HFFc6 (cell line): ENCODE data around the gene BBC3. TPM values are rescaled to one million over a fixed set of nuclear protein-coding genes. Genes with fewer than 3 reads are reported as not detected.
A peak's percentile ranks its signal among the peaks of the same experiment; 100 is the strongest.

ENCODE experiments used
- DNase-seq: peaks from one replicate; pipeline ENCODE4 v3.0.0-alpha.2; 2018
- H3K27ac Mint-ChIP-seq: 2 replicates; pipeline ENCODE4 v1.8.0; 2020; ENCODE audit warnings: mild to moderate bottlenecking, mixed read lengths
- H3K27me3 Mint-ChIP-seq: 2 replicates; pipeline ENCODE4 v1.8.0; 2021; ENCODE audit warnings: mild to moderate bottlenecking, moderate library complexity, mixed read lengths; ENCODE audit not compliant: insufficient read depth
- H3K36me3 Mint-ChIP-seq: 2 replicates; pipeline ENCODE4 v1.8.0; 2021; ENCODE audit warnings: low read depth, mixed read lengths
- H3K4me1 Mint-ChIP-seq: 2 replicates; pipeline ENCODE4 v1.8.0; 2020; ENCODE audit warnings: low read depth, mixed read lengths
- H3K4me3 Mint-ChIP-seq: 2 replicates; pipeline ENCODE4 v1.8.0; 2020; ENCODE audit warnings: mild to moderate bottlenecking, moderate library complexity, mixed read lengths
- H3K9me3 Mint-ChIP-seq: 2 replicates; pipeline ENCODE4 v1.8.0; 2020; ENCODE audit warnings: mild to moderate bottlenecking, mixed read lengths
- CTCF ChIP-seq: fragments of 200-600 bp; sonication (generic); IDR thresholded peaks from 2 replicates; pipeline ENCODE4 v1.5.0; 2021; ENCODE audit warnings: antibody characterized with exemption, mild to moderate bottlenecking
- total RNA-seq, 6 experiments: library from RNA; stranded (reverse); fragmentation: NEBNext Ultra II Directional; extraction: Animal tissue kit (Norgen Biotek cat#: 25700); gene quantifications; 2 replicates in 1 of 6; 3 replicates in 5 of 6; pipeline ENCODE4 v1.2.3, GENCODE V29; 2021

BBC3 gene
- total RNA-seq, 6 experiments from 2014 or later = 8.6 to 10.9 (median 9.6) TPM

- no peaks in the 10 kb centered on the region for H3K9me3 Mint-ChIP-seq
- peak overlapping the region; percentile 85; the same call in 1 of the 2 replicates for H3K4me3 Mint-ChIP-seq
- peak overlapping the region; percentile 91 for H3K27ac Mint-ChIP-seq
- peaks cover 31% of the 10 kb centered on the region for H3K4me1 Mint-ChIP-seq
- peaks cover 7% of the 10 kb centered on the region for H3K27me3 Mint-ChIP-seq
- DNase-seq = peak; percentile 89
- H3K36me3 Mint-ChIP-seq = peaks cover 10% of the 10 kb centered on the region; the same call in 1 of the 2 replicates
- TF ChIP-seq CTCF = no peak
These were observed 3.4 kb downstream of the BBC3 start for GRCh38 chr19:47227352-47228167.

DNA sequence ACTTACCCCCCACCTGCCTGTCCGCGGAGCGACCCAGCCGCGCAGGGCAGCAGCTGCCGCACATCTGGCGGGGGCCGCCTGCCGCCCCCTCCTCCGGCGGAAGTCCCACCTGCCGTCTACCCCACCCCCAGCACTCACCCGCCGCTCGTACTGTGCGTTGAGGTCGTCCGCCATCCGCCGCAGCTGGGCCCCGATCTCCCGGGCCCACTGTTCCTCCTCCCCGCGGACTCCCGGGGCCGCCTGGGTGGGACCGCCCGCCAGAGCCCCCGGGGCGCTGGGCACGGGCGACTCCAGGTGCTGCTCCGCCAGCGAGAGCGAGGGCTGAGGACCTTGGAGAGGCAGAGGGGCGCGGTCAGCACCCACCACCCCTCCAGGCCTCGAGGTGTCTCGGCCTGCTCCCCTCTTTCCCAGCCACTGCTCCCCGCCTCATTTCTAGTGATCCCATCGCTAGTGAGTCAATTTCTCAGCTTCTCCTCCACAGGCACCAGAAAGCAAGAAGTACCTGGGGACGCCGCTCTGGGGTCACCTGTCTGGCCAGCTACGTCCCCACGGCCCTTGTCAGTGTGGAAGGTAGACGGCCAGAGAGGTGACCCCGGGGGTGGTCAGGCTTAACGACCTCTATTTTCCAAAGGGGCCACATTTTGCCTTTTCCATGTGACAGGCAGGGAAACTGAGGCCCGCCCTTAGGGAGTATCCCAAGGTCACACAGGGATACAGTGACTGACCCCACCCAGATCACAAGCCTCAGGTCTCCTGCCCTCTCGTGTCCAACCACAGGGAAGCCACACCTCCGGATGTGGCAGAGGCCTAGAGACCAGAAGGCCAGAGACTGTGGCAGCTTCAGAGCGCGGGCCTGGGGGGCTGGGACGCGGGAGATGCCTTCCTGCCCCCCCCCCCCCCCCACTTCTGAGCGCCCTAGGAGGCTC is 4.3 kb downstream of the BBC3 start:
- TF ChIP-seq CTCF = peak; percentile 22; the same call in 1 of the 2 replicates
- Mint-ChIP-seq H3K4me3 (peak overlapping the region; percentile 85; the same call in 1 of the 2 replicates), H3K9me3 (no peaks in the 10 kb centered on the region), H3K4me1 (peaks cover 22% of the 10 kb centered on the region), H3K36me3 (peaks cover 13% of the 10 kb centered on the region), H3K27ac (peak overlapping the region; percentile 91), H3K27me3 (peaks cover 7% of the 10 kb centered on the region)
- peak; percentile 65 for DNase-seq

- H3K4me3 Mint-ChIP-seq = peak overlapping the region; percentile 55; the same call in 1 of the 2 replicates
- peaks cover 17% of the 10 kb centered on the region for H3K4me1 Mint-ChIP-seq
- peaks cover 9% of the 10 kb centered on the region for H3K36me3 Mint-ChIP-seq
These were observed 5.1 kb downstream of the BBC3 start for GRCh38 chr19:47225746-47226425.

DNA sequence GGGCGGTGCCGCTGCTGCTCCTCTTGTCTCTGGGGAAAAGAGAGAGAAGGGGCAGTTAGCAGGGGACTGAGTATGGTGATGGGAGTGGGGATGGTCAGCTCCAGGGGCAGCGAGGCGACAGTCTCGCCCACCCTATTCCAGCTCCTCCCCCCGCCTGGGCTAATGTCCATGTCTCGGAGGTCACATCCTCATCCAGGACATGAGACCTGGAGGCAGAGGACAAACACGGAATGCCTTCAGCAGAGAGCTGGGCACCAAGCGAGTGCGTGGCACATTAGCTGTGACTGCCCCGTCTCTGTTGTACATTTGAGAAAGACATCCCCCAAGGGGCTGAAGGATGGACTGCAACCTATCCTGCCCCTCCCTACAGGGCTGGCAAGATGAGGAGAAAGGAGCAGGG is 9.1 kb downstream of the BBC3 start:
- Mint-ChIP-seq H3K27ac (no peak overlapping the region), H3K36me3 (peaks cover 9% of the 10 kb centered on the region), H3K27me3 (peaks cover 4% of the 10 kb centered on the region), H3K4me3 (no peak overlapping the region), H3K4me1 (peaks cover 10% of the 10 kb centered on the region), H3K9me3 (no peaks in the 10 kb centered on the region)
- DNase-seq = no peak
- TF ChIP-seq CTCF = no peak

More at GRCh38 chr19:47225746-47226425, 5.1 kb downstream of the BBC3 start:
- H3K9me3 Mint-ChIP-seq = no peaks in the 10 kb centered on the region
- H3K27ac Mint-ChIP-seq = peak overlapping the region; percentile 93
- H3K27me3 Mint-ChIP-seq = peaks cover 5% of the 10 kb centered on the region
- peak; percentile 81 for DNase-seq
- TF ChIP-seq CTCF = peak; percentile 75
